ENCODE measurements around the gene TPPP.

Gene TPPP

DNA sequence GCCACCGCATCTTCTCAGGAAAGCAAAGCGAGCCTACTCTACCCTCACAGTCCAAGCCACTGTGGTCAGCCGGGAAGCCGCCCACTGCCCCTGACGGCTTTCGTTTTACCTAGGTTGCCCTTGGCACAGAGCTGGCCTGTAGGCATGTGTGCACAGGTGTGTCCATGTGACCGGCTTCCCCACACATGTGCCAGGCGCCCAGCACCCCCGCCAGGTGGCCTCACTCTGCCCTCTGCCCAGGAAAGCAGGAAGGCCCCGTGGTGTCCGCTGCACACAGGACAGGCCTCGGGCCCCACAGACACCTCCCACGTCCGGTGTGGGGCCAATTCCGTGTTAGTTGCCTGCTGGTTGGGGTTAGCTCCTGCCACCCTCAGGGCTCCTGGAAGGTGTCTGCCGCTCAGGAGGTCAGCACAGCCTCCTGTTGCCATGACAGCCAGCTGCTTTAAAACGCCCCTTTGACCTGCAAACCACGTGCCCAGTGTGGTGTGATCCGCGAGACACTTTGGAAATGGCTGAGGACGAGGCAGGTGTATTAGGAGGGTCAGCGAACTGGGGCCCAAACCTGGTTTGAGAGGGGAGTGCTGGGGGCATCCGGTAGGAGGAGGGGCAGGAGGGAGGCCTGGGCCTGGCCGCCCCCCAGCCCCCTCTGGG lies 28.7 kb downstream of the TPPP start:
- DNase-seq, result no peak

DNA sequence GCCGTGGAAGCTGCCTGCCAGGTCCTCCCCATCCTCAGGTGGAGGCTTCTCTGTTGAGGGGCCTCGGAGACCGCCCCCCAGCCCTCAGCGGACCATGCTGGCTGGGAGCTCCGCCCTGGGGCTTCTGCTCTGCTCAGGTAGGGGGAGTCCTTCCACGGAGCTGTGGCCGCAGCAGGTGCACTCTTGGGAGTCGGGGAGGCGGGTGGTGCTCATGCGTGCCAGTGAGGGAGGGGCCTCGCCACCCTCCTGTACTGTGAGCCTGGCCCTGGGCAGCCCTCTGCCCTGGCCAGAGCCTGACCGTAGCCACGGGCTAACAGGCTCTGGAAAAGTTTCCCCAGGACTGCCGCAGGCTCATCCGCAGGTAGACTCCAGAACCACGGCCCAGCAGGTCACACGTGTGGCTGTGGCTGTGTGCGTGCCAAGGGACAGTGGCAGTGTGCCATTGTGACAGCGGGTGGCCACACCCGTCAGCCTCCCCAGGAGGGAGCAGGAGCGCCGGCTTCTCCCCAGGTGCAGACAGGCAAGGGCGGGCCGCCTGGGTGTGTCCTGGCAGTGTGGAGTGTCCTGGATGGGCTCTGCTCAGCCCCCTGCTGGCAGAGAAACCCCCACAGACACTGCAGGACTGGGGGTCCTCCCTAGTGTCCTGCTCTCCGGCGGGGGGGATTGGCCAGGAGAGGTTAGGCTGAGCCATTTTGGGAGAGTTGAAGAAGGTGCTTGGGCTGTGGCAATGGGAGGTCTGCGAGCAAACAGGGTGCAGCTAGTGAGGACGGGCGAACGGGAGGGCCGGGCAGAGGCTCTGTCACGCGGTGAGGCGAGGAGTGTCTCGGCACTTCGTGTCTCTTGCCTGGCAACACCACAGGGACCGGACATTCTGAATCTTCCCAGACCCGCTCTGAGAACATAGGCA lies 29.5 kb downstream of the TPPP start:
- no peak for DNase-seq

- DNase-seq, result no peak
These were observed 30.3 kb downstream of the TPPP start for GRCh38 chr5:662751-663435.

GRCh38 chr5:661891-662750 lies 31.0 kb downstream of the TPPP start:
- no peak for DNase-seq

DNA sequence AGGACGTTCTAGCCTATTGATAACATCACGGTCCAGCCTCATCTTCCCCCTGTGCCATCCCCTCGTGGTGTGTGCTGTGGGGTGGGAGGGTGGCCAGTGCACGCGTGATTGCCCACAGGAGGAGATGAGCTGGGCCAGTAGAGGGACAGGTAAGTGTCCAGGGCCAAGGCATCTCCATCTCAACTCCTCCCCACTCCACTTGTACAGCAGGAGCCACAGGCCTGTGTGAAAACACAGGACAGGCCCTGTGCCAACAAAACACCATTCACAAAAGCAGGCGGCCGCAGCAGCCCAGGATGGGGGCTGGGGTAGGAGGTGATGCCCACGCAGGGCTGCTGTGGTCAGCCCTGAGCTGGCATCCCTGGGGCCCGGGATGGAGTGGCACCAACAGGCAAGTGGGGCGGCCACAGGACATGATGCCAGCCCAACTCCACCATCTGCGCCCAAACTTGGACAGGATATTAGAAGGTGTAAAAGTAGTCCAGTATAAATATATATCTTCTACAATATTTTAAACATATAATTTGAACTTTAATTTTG lies 32.6 kb downstream of the TPPP start:
- DNase-seq, result no peak

GRCh38 chr5:659496-660263 lies 33.5 kb downstream of the TPPP start:
- no peak for DNase-seq

- DNase-seq, result no peak
These were observed 35.0 kb downstream of the TPPP start for GRCh38 chr5:658103-658502.

GRCh38 chr5:657570-657969 lies 35.6 kb downstream of the TPPP start:
- DNase-seq, result no peak

GRCh38 chr5:655406-655805 lies 37.7 kb downstream of the TPPP start:
- DNase-seq, result no peak

DNA sequence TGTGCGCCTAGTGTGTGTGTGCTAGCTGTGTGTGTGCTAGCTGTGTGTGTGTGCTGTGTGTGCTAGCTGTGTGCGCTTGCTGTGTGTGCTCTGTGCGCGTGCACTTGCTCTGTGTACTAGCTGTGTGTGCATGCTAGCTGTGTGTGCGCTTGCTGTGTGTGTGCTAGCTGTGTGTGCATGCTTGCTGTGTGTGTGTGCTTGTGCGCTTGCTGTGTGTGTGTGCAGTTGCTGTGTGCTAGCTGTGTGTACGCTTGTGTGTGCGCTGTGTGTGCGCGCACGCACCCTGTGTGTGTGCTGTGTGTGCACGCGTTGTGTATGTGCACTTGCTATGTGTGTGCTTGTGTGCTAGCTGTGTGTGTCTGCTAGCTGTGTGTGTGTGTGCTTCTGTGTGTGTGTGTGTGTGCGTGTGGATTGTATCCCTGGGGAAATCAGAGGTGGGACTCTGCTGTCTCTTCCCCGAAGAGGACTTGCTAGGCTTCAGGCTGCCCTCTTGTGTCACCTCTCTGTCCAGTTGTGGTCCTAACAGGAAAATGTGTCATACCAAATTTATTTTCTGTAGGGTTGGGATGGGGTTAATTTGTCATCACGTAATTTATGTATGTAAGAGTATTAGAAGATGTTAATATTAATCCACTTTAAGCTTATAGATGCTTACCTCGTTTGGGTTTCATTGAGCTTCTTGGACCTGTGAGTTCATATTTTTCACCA lies 38.9 kb downstream of the TPPP start:
- no peak for DNase-seq

GRCh38 chr5:652773-653350 lies 40.3 kb downstream of the TPPP start:
- no peak for DNase-seq

GRCh38 chr5:652023-652515 lies 41.1 kb downstream of the TPPP start:
- DNase-seq, result no peak

GRCh38 chr5:651296-652022 lies 41.7 kb downstream of the TPPP start:
- no peak for DNase-seq

GRCh38 chr5:647727-648126 lies 45.4 kb downstream of the TPPP start:
- no peak for DNase-seq

DNA sequence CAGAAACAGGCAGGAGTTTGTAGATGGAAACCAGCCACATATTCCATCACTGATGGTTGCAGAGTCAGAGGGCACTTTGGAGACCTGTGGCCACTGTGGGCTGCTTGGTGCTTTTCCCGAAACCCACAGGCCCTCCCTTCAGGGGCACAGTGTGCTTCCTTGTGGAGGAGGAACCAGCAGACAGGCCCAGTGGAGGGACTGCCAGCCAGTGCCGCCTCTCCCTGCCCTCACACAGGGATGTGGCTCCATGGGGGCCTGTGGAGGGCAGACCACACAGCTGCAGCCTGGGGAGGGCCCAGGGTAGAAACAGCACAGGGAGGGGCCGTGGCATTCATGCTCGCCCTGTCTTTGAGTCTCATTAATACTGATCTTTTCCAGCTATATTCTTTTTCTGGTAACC lies 45.8 kb downstream of the TPPP start:
- no peak for DNase-seq

DNA sequence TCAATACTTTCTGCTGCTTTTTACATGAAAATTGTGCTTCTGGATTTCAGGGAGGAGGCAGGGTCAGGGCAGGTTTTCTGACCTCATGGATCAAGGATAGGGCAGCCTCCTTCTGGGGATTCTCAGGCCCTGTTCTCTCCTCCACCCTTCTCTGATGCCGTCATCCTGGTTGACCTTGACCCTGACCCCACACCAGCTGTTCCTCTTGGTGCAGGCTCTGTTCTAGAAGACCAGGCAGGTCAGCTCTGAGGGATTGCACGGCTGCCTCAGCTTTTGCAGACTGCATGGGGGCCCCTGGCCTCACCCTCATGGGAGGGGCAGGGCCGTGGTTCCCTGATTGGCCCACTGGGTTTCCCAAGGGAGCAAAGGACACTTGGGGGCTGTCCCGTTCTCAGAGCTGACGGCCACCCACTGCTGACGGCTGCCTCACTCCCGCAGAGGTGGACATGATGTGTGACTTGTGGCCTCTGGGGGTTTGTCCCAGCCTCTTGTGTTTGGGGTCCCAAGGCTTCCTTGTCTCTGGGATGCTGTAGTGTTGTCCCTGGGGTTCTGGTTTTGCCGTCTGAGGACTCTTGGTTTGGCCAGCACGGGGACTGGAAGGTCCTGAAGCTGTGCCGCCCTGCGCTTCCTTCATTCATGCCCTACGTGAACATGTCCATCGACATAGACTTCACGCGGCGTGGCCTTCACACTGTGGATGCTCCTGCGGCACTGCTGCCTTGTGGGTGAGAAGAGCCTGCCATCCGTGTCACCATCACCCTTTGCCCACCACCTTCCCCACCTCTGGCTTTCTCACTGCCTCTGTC lies 46.6 kb downstream of the TPPP start:
- DNase-seq, result no peak

GRCh38 chr5:645421-645820 lies 47.7 kb downstream of the TPPP start:
- DNase-seq, result no peak

DNA sequence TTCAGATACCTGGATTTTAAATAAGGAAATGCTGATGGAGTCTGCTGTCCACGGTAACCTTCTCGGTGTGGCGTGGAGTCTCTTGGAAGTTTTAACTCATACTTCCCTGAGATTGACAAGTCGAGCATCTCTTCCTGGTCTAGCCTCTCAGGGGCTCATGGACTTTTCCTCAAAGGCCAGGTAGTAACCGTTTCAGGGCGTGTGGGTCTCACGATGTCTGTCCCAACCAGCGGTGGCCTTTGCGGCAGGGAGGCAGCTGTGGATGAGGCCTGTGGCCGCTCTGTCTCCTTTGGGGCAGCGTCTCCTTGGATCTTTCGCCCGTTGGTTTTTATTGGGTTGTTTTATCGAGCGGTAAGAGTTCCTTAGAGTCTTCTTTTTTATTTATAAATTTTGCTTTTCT lies 48.2 kb downstream of the TPPP start:
- DNase-seq, result no peak

- no peak for DNase-seq
These were observed 48.6 kb downstream of the TPPP start for GRCh38 chr5:644509-644908.

All from activated CD4-positive, alpha-beta T cell treated with anti-CD3 and anti-CD28 coated beads, Interleukin-10, Interleukin-2, amounts not matched to agents 100 ng/mL and 50 ng/mL, durations not matched to agents 16 hours and 8 hours (primary cell).